ENCODE data around the gene ARRDC4.
A peak's percentile ranks its signal among the peaks of the same experiment; 100 is the strongest.

- TF ChIP-seq POLR2AphosphoS5 (IDR thresholded peaks at IDR 0.05; ENCODE audit: borderline replicate concordance, low read depth, low read length) = no peak
- no peak for TF ChIP-seq EZH2 (IDR thresholded peaks at IDR 0.05)
- TF ChIP-seq FOXP2 (optimal IDR thresholded peaks at IDR 0.05; ENCODE audit: control extremely low read depth, extremely low read length, insufficient read depth) = peak; percentile 89
Measured at GRCh38 chr15:97959724-97960363, 659 bp upstream of the ARRDC4 start.

All from SK-N-MC (cell line).